CD4-positive, CD25-positive, alpha-beta regulatory T cell (primary cell): ENCODE results near the gene CDK5R2. TPM values are rescaled to one million over a fixed set of nuclear protein-coding genes. Genes with fewer than 3 reads are reported as not detected.

ENCODE experiments used
- ATAC-seq, 2 donors: fragments of 150-1000 bp; cut with Tn5 transposase; one replicate each; pipeline ENCODE4 v1.10.0; 2021; ENCODE audit warnings: low read depth in 2 of 2, moderate number of reproducible peaks in 2 of 2, moderate library complexity in 1 of 2
- DNase-seq, 3 donors: peaks; one replicate each; pipeline versions ENCODE4 v3.0.0 to v3.0.0-alpha.2; 2012 to 2022; ENCODE audit warnings: mixed read lengths in 1 of 3
- H3K27ac ChIP-seq: one replicate; pipeline ENCODE4 v1.7.0; 2013; ENCODE audit warnings: mild to moderate bottlenecking, low read length; ENCODE audit not compliant: insufficient read depth, poor library complexity, severe bottlenecking
- H3K27me3 ChIP-seq: one replicate; pipeline ENCODE4 v1.7.0; 2013; ENCODE audit warnings: low read length; ENCODE audit not compliant: control insufficient read depth, insufficient read depth
- H3K36me3 ChIP-seq: one replicate; pipeline ENCODE4 v1.7.0; 2013; ENCODE audit warnings: mild to moderate bottlenecking, low read length, moderate library complexity; ENCODE audit not compliant: control insufficient read depth, insufficient read depth
- H3K4me1 ChIP-seq: 2 replicates; pipeline ENCODE4 v1.7.0; 2013; ENCODE audit warnings: mild to moderate bottlenecking, low read length; ENCODE audit not compliant: insufficient read depth, control insufficient read depth, poor library complexity, severe bottlenecking
- H3K4me3 ChIP-seq: one replicate; pipeline ENCODE4 v1.7.0; 2013; ENCODE audit warnings: low read depth, mild to moderate bottlenecking, low read length, moderate library complexity
- H3K9me3 ChIP-seq, 2 experiments: 1 replicate in 1 of 2; 2 replicates in 1 of 2; pipeline ENCODE4 v1.7.0; 2013; ENCODE audit warnings: low read length in 2 of 2, mild to moderate bottlenecking in 1 of 2, moderate library complexity in 1 of 2; ENCODE audit not compliant: control insufficient read depth in 2 of 2
- H3K27ac Mint-ChIP-seq, 3 donors: one replicate each; pipeline ENCODE4 v1.8.0; 2020 to 2022; ENCODE audit warnings: mild to moderate bottlenecking in 3 of 3, mixed read lengths in 3 of 3, moderate library complexity in 2 of 3
- H3K27me3 Mint-ChIP-seq: one replicate; pipeline ENCODE4 v1.8.0; 2022; ENCODE audit warnings: mild to moderate bottlenecking, mixed read lengths
- H3K36me3 Mint-ChIP-seq: one replicate; pipeline ENCODE4 v1.8.0; 2020; ENCODE audit warnings: mixed read lengths
- H3K4me1 Mint-ChIP-seq, 4 donors: one replicate each; pipeline ENCODE4 v1.8.0; 2020 to 2022; ENCODE audit warnings: mixed read lengths in 4 of 4, mild to moderate bottlenecking in 1 of 4
- H3K4me3 Mint-ChIP-seq, 4 donors: one replicate each; pipeline ENCODE4 v1.8.0; 2020 to 2022; ENCODE audit warnings: mild to moderate bottlenecking in 4 of 4, mixed read lengths in 4 of 4, moderate library complexity in 3 of 4
- H3K9me3 Mint-ChIP-seq, 7 donors: one replicate each; pipeline ENCODE4 v1.8.0; 2020 to 2022; ENCODE audit warnings: mixed read lengths in 7 of 7, mild to moderate bottlenecking in 3 of 7, moderate library complexity in 2 of 7
- polyA plus RNA-seq, 4 donors: library from polyadenylated mRNA; unstranded; fragments of 300-500 nt; fragmentation: Illumina TruSeq; gene quantifications; one replicate each; pipeline ENCODE4 v1.2.3, GENCODE V29; 2021
- total RNA-seq: library from RNA; stranded (reverse); gene quantifications from one replicate; pipeline ENCODE4 v1.2.3, GENCODE V29; 2022

The CDK5R2 gene
- total and polyA plus RNA-seq, 5 donors from 2014 or later, result not detected

GRCh38 chr2:219002395-219003266 lies 43.2 kb downstream of the CDK5R2 start:
- ATAC-seq (peak; percentile 22 to 37), DNase-seq (peak in 2 of 3 donors; percentile 17 to 31)
- Histone ChIP-seq H3K36me3 (no peaks in the 10 kb centered on the region), H3K4me1 (peaks cover 19% of the 10 kb centered on the region), H3K27ac (no peak overlapping the region), H3K4me3 (no peak overlapping the region), H3K9me3 (no peaks in the 10 kb centered on the region), H3K27me3 (peaks cover 25% of the 10 kb centered on the region)
- Mint-ChIP-seq H3K9me3 (peaks cover 0 to 2% (median 0%) of the 10 kb centered on the region in 7 donors), H3K4me1 (peaks cover 0 to 18% (median 5%) of the 10 kb centered on the region in 4 donors), H3K27me3 (peaks cover 69% of the 10 kb centered on the region), H3K36me3 (no peaks in the 10 kb centered on the region), H3K4me3 (peak overlapping the region; percentile 38 to 83 (median 66)), H3K27ac (no peak overlapping the region)

DNA sequence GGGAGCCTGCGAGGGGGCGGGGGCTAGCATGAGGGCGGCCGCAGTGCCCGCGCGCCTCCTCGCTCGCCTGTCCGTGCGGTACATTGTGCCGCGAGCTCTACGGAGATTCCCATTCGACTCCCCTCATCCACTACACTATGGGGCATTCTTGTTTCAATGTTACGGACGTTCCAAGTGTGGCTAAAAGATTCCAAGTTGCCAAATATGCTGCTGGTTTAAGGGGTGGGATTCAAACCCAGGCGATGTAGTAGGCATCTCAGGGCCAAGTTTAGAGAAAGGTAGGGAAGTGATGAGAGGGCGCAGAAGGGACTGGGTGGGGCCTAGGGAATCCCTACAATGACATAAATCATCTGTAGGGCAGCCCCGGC lies 43.8 kb downstream of the CDK5R2 start:
- peak overlapping the region in 2 of 4 donors; percentile 44 to 74 for H3K4me3 Mint-ChIP-seq
- Histone ChIP-seq H3K9me3 (no peaks in the 10 kb centered on the region), H3K27me3 (peaks cover 22% of the 10 kb centered on the region), H3K4me1 (peaks cover 19% of the 10 kb centered on the region), H3K36me3 (no peaks in the 10 kb centered on the region), H3K4me3 (no peak overlapping the region), H3K27ac (no peak overlapping the region)
- peaks cover 0 to 18% (median 5%) of the 10 kb centered on the region in 4 donors for H3K4me1 Mint-ChIP-seq
- no peaks in the 10 kb centered on the region for H3K36me3 Mint-ChIP-seq
- DNase-seq (no peak), ATAC-seq (no peak)
- peaks cover 0 to 2% (median 0%) of the 10 kb centered on the region in 7 donors for H3K9me3 Mint-ChIP-seq
- no peak overlapping the region for H3K27ac Mint-ChIP-seq
- peaks cover 69% of the 10 kb centered on the region for H3K27me3 Mint-ChIP-seq

GRCh38 chr2:219003979-219004378 lies 44.5 kb downstream of the CDK5R2 start:
- Mint-ChIP-seq H3K9me3 (peaks cover 0 to 2% (median 0%) of the 10 kb centered on the region in 7 donors), H3K4me3 (peak overlapping the region in 1 of 4 donors; percentile 74), H3K36me3 (no peaks in the 10 kb centered on the region), H3K27me3 (peaks cover 64% of the 10 kb centered on the region), H3K4me1 (peaks cover 0 to 18% (median 5%) of the 10 kb centered on the region in 4 donors), H3K27ac (no peak overlapping the region)
- no peak overlapping the region for H3K27ac ChIP-seq
- no peak for ATAC-seq
- no peaks in the 10 kb centered on the region for H3K9me3 ChIP-seq
- DNase-seq, result no peak
- H3K4me1 ChIP-seq, result peaks cover 19% of the 10 kb centered on the region
- H3K4me3 ChIP-seq, result no peak overlapping the region
- H3K27me3 ChIP-seq, result peaks cover 22% of the 10 kb centered on the region
- H3K36me3 ChIP-seq, result no peaks in the 10 kb centered on the region

DNA sequence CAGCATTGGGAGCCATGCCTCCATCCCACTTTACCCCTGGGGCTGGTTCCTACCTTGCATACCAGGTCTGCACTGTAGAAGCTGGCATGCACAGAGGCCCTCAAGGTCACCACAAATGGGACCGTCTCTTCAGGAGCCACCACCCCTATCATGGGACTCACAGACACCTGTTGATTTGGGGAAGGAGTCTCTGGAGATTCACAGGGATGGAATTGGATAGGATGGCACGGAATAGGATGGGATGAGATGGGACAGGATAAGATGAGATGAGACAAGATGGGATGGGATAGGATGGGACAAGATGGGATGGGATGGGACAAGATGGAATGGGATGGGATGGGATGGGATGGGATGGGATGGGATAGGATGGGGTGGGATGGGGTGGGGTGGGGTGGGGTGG lies 49.8 kb downstream of the CDK5R2 start:
- H3K4me1 Mint-ChIP-seq, result no peaks in the 10 kb centered on the region
- H3K27ac Mint-ChIP-seq, result no peak overlapping the region
- no peaks in the 10 kb centered on the region for H3K36me3 ChIP-seq
- no peaks in the 10 kb centered on the region for H3K9me3 ChIP-seq
- H3K27me3 ChIP-seq, result peaks cover 2% of the 10 kb centered on the region
- H3K9me3 Mint-ChIP-seq, result peaks cover 0 to 2% (median 0%) of the 10 kb centered on the region in 7 donors
- H3K4me3 Mint-ChIP-seq, result no peak overlapping the region
- H3K27me3 Mint-ChIP-seq, result peaks cover 32% of the 10 kb centered on the region
- no peaks in the 10 kb centered on the region for H3K4me1 ChIP-seq
- H3K27ac ChIP-seq, result no peak overlapping the region
- DNase-seq (no peak), ATAC-seq (no peak)
- H3K36me3 Mint-ChIP-seq, result no peaks in the 10 kb centered on the region
- no peak overlapping the region for H3K4me3 ChIP-seq

- no peak for ATAC-seq
- H3K36me3 ChIP-seq, result no peaks in the 10 kb centered on the region
- H3K27ac ChIP-seq, result no peak overlapping the region
- Mint-ChIP-seq H3K27me3 (peaks cover 26% of the 10 kb centered on the region), H3K4me1 (no peaks in the 10 kb centered on the region), H3K4me3 (no peak overlapping the region), H3K9me3 (peaks cover 0 to 3% (median 0%) of the 10 kb centered on the region in 7 donors), H3K27ac (no peak overlapping the region), H3K36me3 (no peaks in the 10 kb centered on the region)
- DNase-seq, result peak in 1 of 3 donors; percentile 30
- no peaks in the 10 kb centered on the region for H3K9me3 ChIP-seq
- no peak overlapping the region for H3K4me3 ChIP-seq
- H3K27me3 ChIP-seq, result no peaks in the 10 kb centered on the region
- no peaks in the 10 kb centered on the region for H3K4me1 ChIP-seq
Observed at GRCh38 chr2:219010162-219010756, 50.8 kb downstream of the CDK5R2 start.

GRCh38 chr2:219010873-219011272 lies 51.4 kb downstream of the CDK5R2 start:
- H3K27ac ChIP-seq, result no peak overlapping the region
- H3K4me3 ChIP-seq, result no peak overlapping the region
- no peaks in the 10 kb centered on the region for H3K4me1 ChIP-seq
- no peaks in the 10 kb centered on the region for H3K36me3 ChIP-seq
- Mint-ChIP-seq H3K27me3 (peaks cover 27% of the 10 kb centered on the region), H3K4me1 (no peaks in the 10 kb centered on the region), H3K27ac (no peak overlapping the region), H3K4me3 (no peak overlapping the region), H3K9me3 (peaks cover 0 to 3% (median 0%) of the 10 kb centered on the region in 7 donors), H3K36me3 (no peaks in the 10 kb centered on the region)
- no peaks in the 10 kb centered on the region for H3K27me3 ChIP-seq
- H3K9me3 ChIP-seq, result no peaks in the 10 kb centered on the region
- ATAC-seq (no peak), DNase-seq (no peak)
